PFSK-1 (cell line): ENCODE results near the gene STAC2. TPM values are rescaled to one million over a fixed set of nuclear protein-coding genes. Genes with fewer than 3 reads are reported as not detected.
A peak's percentile ranks its signal among the peaks of the same experiment; 100 is the strongest.

Experiments used
- FOXP2 ChIP-seq: optimal IDR thresholded peaks from 2 replicates; pipeline ENCODE3; 2011; ENCODE audit warnings: borderline replicate concordance, control low read depth, inconsistent platforms; ENCODE audit not compliant: insufficient read depth; ENCODE audit errors: extremely low read length, extremely low read depth
- POLR2AphosphoS5 ChIP-seq: IDR thresholded peaks from 2 replicates; pipeline ENCODE4 v1.6.1; 2012; ENCODE audit warnings: low read depth, mild to moderate bottlenecking, control low read depth, low read length, moderate library complexity
- SIN3A ChIP-seq: IDR thresholded peaks from 2 replicates; pipeline ENCODE4 v1.6.1; 2012; ENCODE audit warnings: mild to moderate bottlenecking, low read length, moderate library complexity, borderline replicate concordance; ENCODE audit not compliant: insufficient read depth
- TAF1 ChIP-seq: IDR thresholded peaks from 2 replicates; pipeline ENCODE4 v1.6.1; 2012; ENCODE audit warnings: low read length, control low read depth, borderline replicate concordance; ENCODE audit not compliant: insufficient read depth
- polyA plus RNA-seq: library from polyadenylated mRNA; unstranded; fragments of >200 nt; gene quantifications from one replicate; pipeline ENCODE4 v1.2.1, GENCODE V29; 2012; ENCODE audit warnings: low read depth, missing spikeins; ENCODE audit not compliant: insufficient read length
- TF ChIP-seq, protein P1 (sequence below), 2 experiments: IDR thresholded peaks; 2 replicates each; pipeline versions ENCODE4 v1.6.1 to v1.8.0; 2011 to 2012; ENCODE audit warnings: low read depth in 2 of 2, low read length in 2 of 2, control low read depth in 1 of 2, inconsistent platforms in 1 of 2, mild to moderate bottlenecking in 1 of 2, moderate library complexity in 1 of 2; ENCODE audit not compliant: insufficient read depth in 1 of 2

The STAC2 gene
- polyA plus RNA-seq: 2.1 TPM

GRCh38 chr17:39225308-39225958, at the start of gene STAC2:
STAC2 (minus strand) TSS chr17:39225945; CDS start chr17:39225502, 443 bp downstream.
- TF ChIP-seq, protein P1, sequence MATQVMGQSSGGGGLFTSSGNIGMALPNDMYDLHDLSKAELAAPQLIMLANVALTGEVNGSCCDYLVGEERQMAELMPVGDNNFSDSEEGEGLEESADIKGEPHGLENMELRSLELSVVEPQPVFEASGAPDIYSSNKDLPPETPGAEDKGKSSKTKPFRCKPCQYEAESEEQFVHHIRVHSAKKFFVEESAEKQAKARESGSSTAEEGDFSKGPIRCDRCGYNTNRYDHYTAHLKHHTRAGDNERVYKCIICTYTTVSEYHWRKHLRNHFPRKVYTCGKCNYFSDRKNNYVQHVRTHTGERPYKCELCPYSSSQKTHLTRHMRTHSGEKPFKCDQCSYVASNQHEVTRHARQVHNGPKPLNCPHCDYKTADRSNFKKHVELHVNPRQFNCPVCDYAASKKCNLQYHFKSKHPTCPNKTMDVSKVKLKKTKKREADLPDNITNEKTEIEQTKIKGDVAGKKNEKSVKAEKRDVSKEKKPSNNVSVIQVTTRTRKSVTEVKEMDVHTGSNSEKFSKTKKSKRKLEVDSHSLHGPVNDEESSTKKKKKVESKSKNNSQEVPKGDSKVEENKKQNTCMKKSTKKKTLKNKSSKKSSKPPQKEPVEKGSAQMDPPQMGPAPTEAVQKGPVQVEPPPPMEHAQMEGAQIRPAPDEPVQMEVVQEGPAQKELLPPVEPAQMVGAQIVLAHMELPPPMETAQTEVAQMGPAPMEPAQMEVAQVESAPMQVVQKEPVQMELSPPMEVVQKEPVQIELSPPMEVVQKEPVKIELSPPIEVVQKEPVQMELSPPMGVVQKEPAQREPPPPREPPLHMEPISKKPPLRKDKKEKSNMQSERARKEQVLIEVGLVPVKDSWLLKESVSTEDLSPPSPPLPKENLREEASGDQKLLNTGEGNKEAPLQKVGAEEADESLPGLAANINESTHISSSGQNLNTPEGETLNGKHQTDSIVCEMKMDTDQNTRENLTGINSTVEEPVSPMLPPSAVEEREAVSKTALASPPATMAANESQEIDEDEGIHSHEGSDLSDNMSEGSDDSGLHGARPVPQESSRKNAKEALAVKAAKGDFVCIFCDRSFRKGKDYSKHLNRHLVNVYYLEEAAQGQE (IDR thresholded peaks at IDR 0.05; ENCODE audit: insufficient read depth in 1 of 2, low read depth in 2 of 2, low read length in 2 of 2): 0 out of 4 replicates have a peak, but pooled peaks of 1 of the 2 experiments have one; percentile 20
- TF ChIP-seq TAF1: no peak

- no peak for TF ChIP-seq POLR2AphosphoS5
- no peak for TF ChIP-seq TAF1
- TF ChIP-seq, protein P1 (IDR thresholded peaks at IDR 0.05; ENCODE audit: insufficient read depth in 1 of 2, low read depth in 2 of 2, low read length in 2 of 2): no peak
- no peak for TF ChIP-seq FOXP2
- no peak for TF ChIP-seq SIN3A
Observed at GRCh38 chr17:39271546-39271945, 45.8 kb upstream of the STAC2 start.

DNA sequence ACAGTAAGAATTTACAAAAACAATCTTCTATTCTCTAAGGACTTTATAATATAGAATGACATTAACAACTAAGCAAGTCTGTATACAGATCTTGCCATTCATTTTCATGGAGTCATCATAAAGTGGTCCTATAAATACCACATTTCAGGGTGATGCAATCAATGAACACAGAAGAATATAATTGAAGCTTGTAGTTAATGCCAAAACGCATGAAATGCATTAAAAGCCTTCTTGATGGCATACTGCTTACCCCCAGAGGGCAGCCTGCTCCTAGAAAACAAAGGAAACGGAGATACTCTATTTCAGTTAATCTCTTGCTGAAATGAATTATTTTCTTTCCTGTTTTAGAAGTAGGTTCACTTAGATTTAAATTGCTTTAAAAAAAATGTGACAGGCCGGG, 45.2 kb upstream of the STAC2 start:
- TF ChIP-seq TAF1 (no peak), SIN3A (no peak)
- TF ChIP-seq, protein P1 (IDR thresholded peaks at IDR 0.05; ENCODE audit: insufficient read depth in 1 of 2, low read depth in 2 of 2, low read length in 2 of 2): no peak

GRCh38 chr17:39264119-39264518, 38.4 kb upstream of the STAC2 start:
- TF ChIP-seq FOXP2 (no peak), TAF1 (no peak), POLR2AphosphoS5 (no peak), SIN3A (no peak)
- TF ChIP-seq, protein P1 (IDR thresholded peaks at IDR 0.05; ENCODE audit: insufficient read depth in 1 of 2, low read depth in 2 of 2, low read length in 2 of 2): no peak

- TF ChIP-seq FOXP2 (no peak), SIN3A (no peak), POLR2AphosphoS5 (no peak), TAF1 (no peak)
- TF ChIP-seq, protein P1 (IDR thresholded peaks at IDR 0.05; ENCODE audit: insufficient read depth in 1 of 2, low read depth in 2 of 2, low read length in 2 of 2): no peak
Observed at GRCh38 chr17:39261286-39261685, 35.5 kb upstream of the STAC2 start.
